Muscle layer of colon (tissue), 2 donors: ENCODE measurements around the gene CHTF18.

Experiments
- H3K27ac ChIP-seq: one replicate; pipeline ENCODE4 v1.7.0; 2013; ENCODE audit warnings: low read depth, mild to moderate bottlenecking, low read length, moderate library complexity
- H3K27me3 ChIP-seq, 2 donors: one replicate each; pipeline ENCODE4 v1.7.0; 2013; ENCODE audit warnings: low read length in 2 of 2, mild to moderate bottlenecking in 2 of 2; ENCODE audit not compliant: insufficient read depth in 2 of 2, control insufficient read depth in 1 of 2
- H3K36me3 ChIP-seq: one replicate; pipeline ENCODE4 v1.7.0; 2013; ENCODE audit warnings: mild to moderate bottlenecking, low read length; ENCODE audit not compliant: insufficient read depth
- H3K4me1 ChIP-seq: one replicate; pipeline ENCODE4 v1.7.0; 2013; ENCODE audit warnings: mild to moderate bottlenecking, low read length; ENCODE audit not compliant: insufficient read depth
- H3K4me3 ChIP-seq, 2 donors: one replicate each; pipeline ENCODE4 v1.7.0; 2013; ENCODE audit warnings: low read length in 2 of 2, low read depth in 1 of 2, mild to moderate bottlenecking in 1 of 2, moderate library complexity in 1 of 2
- H3K9ac ChIP-seq: one replicate; pipeline ENCODE4 v1.7.0; 2013; ENCODE audit warnings: low read length
- H3K9me3 ChIP-seq: one replicate; pipeline ENCODE4 v1.7.0; 2013; ENCODE audit warnings: mild to moderate bottlenecking, low read length
- donor health status: abdominal sarcoma.
- donor health status: Adenocarcinoma of cecum.

CHTF18 gene

GRCh38 chr16:804193-805048 lies 16.0 kb downstream of the CHTF18 start:
- H3K36me3 ChIP-seq, result no peaks in the 10 kb centered on the region
- peaks cover 7% of the 10 kb centered on the region for H3K4me1 ChIP-seq
- H3K9ac ChIP-seq, result no peak overlapping the region
- no peaks in the 10 kb centered on the region for H3K9me3 ChIP-seq
- peaks cover 7 to 35% of the 10 kb centered on the region in 2 donors for H3K27me3 ChIP-seq
- no peak overlapping the region for H3K27ac ChIP-seq
- no peak overlapping the region for H3K4me3 ChIP-seq

- H3K36me3 ChIP-seq, result no peaks in the 10 kb centered on the region
- H3K4me3 ChIP-seq, result no peak overlapping the region
- H3K9me3 ChIP-seq, result no peaks in the 10 kb centered on the region
- peaks cover 7 to 29% of the 10 kb centered on the region in 2 donors for H3K27me3 ChIP-seq
- H3K9ac ChIP-seq, result no peak overlapping the region
- H3K27ac ChIP-seq, result no peak overlapping the region
- H3K4me1 ChIP-seq, result peaks cover 7% of the 10 kb centered on the region
Measured at GRCh38 chr16:805474-805873, 17.1 kb downstream of the CHTF18 start.

GRCh38 chr16:807347-808084 lies 19.1 kb downstream of the CHTF18 start:
- peak overlapping the region; percentile 57 for H3K9ac ChIP-seq
- H3K36me3 ChIP-seq, result no peaks in the 10 kb centered on the region
- peak overlapping the region; percentile 70 to 91 for H3K4me3 ChIP-seq
- no peaks in the 10 kb centered on the region for H3K9me3 ChIP-seq
- peaks cover 0 to 15% of the 10 kb centered on the region in 2 donors for H3K27me3 ChIP-seq
- peak overlapping the region; percentile 61 for H3K27ac ChIP-seq
- peaks cover 7% of the 10 kb centered on the region for H3K4me1 ChIP-seq

GRCh38 chr16:808085-808386 lies 19.6 kb downstream of the CHTF18 start:
- H3K9me3 ChIP-seq, result no peaks in the 10 kb centered on the region
- H3K4me3 ChIP-seq, result peak overlapping the region; percentile 70 to 91
- H3K27me3 ChIP-seq, result peaks cover 0 to 11% of the 10 kb centered on the region in 2 donors
- H3K4me1 ChIP-seq, result peaks cover 7% of the 10 kb centered on the region
- no peak overlapping the region for H3K9ac ChIP-seq
- H3K36me3 ChIP-seq, result no peaks in the 10 kb centered on the region
- peak overlapping the region; percentile 61 for H3K27ac ChIP-seq

- Histone ChIP-seq H3K4me1 (peaks cover 5% of the 10 kb centered on the region), H3K27ac (no peak overlapping the region), H3K27me3 (peaks cover 10 to 55% of the 10 kb centered on the region in 2 donors), H3K9me3 (no peaks in the 10 kb centered on the region), H3K36me3 (no peaks in the 10 kb centered on the region), H3K4me3 (no peak overlapping the region), H3K9ac (no peak overlapping the region)
Measured at GRCh38 chr16:813204-813915, 24.9 kb downstream of the CHTF18 start.

GRCh38 chr16:813916-814412 lies 25.5 kb downstream of the CHTF18 start:
- no peaks in the 10 kb centered on the region for H3K9me3 ChIP-seq
- H3K27me3 ChIP-seq, result peaks cover 17 to 61% of the 10 kb centered on the region in 2 donors
- H3K4me1 ChIP-seq, result no peaks in the 10 kb centered on the region
- H3K36me3 ChIP-seq, result no peaks in the 10 kb centered on the region
- H3K4me3 ChIP-seq, result no peak overlapping the region
- H3K9ac ChIP-seq, result no peak overlapping the region
- H3K27ac ChIP-seq, result no peak overlapping the region

- H3K36me3 ChIP-seq, result no peaks in the 10 kb centered on the region
- H3K9me3 ChIP-seq, result no peaks in the 10 kb centered on the region
- H3K4me3 ChIP-seq, result no peak overlapping the region
- H3K9ac ChIP-seq, result no peak overlapping the region
- H3K27me3 ChIP-seq, result peaks cover 18 to 72% of the 10 kb centered on the region in 2 donors
- no peaks in the 10 kb centered on the region for H3K4me1 ChIP-seq
- H3K27ac ChIP-seq, result no peak overlapping the region
Measured at GRCh38 chr16:814974-815373, 26.6 kb downstream of the CHTF18 start.

GRCh38 chr16:815861-816260 lies 27.4 kb downstream of the CHTF18 start:
- peaks cover 18 to 73% of the 10 kb centered on the region in 2 donors for H3K27me3 ChIP-seq

GRCh38 chr16:817001-817906 lies 28.8 kb downstream of the CHTF18 start:
- Histone ChIP-seq H3K4me3 (no peak overlapping the region), H3K9ac (no peak overlapping the region), H3K9me3 (no peaks in the 10 kb centered on the region), H3K27me3 (peaks cover 18 to 74% of the 10 kb centered on the region in 2 donors), H3K36me3 (no peaks in the 10 kb centered on the region), H3K27ac (no peak overlapping the region), H3K4me1 (no peaks in the 10 kb centered on the region)

More at GRCh38 chr16:815861-816260, 27.4 kb downstream of the CHTF18 start:
- Histone ChIP-seq H3K36me3 (no peaks in the 10 kb centered on the region), H3K9ac (no peak overlapping the region), H3K4me1 (no peaks in the 10 kb centered on the region), H3K9me3 (no peaks in the 10 kb centered on the region), H3K27ac (no peak overlapping the region), H3K4me3 (no peak overlapping the region)

GRCh38 chr16:818132-818531 lies 29.7 kb downstream of the CHTF18 start:
- Histone ChIP-seq H3K9me3 (no peaks in the 10 kb centered on the region), H3K27me3 (peaks cover 18 to 72% of the 10 kb centered on the region in 2 donors), H3K9ac (no peak overlapping the region), H3K36me3 (no peaks in the 10 kb centered on the region), H3K27ac (no peak overlapping the region), H3K4me3 (no peak overlapping the region), H3K4me1 (no peaks in the 10 kb centered on the region)
